Epithelial cell of proximal tubule (primary cell): ENCODE results near the gene WDR55. TPM values are rescaled to one million over a fixed set of nuclear protein-coding genes. Genes with fewer than 3 reads are reported as not detected.
"Not testable (repeated sequence)": the region's sequence is repeated elsewhere in the genome, so short reads cannot be mapped to it uniquely, and the experiment has no call there.

Source experiments
- DNase-seq: peaks from one replicate; pipeline ENCODE4 v3.0.0-alpha.2; 2011; ENCODE audit warnings: low read depth
- H3K4me3 ChIP-seq: 2 replicates; pipeline ENCODE4 v1.5.1; 2011; ENCODE audit warnings: low read depth, mild to moderate bottlenecking, low read length
- CTCF ChIP-seq: conservative IDR thresholded peaks from 2 replicates; pipeline ENCODE4 v1.5.1; 2012; ENCODE audit warnings: low read depth, mild to moderate bottlenecking, low read length
- total RNA-seq: library from RNA; depleted of rRNA; stranded (reverse); fragments of >200 nt; gene quantifications from 2 replicates; pipeline ENCODE4 v1.2.3, GENCODE V29; 2015

Gene WDR55
- total RNA-seq, 1 donor from 2014 or later, result 14.6 TPM

GRCh38 chr5:140696891-140697492 is 32.3 kb downstream of the WDR55 start:
- H3K4me3 ChIP-seq, result no peak overlapping the region
- DNase-seq, result no peak
- no peak for TF ChIP-seq CTCF

DNA sequence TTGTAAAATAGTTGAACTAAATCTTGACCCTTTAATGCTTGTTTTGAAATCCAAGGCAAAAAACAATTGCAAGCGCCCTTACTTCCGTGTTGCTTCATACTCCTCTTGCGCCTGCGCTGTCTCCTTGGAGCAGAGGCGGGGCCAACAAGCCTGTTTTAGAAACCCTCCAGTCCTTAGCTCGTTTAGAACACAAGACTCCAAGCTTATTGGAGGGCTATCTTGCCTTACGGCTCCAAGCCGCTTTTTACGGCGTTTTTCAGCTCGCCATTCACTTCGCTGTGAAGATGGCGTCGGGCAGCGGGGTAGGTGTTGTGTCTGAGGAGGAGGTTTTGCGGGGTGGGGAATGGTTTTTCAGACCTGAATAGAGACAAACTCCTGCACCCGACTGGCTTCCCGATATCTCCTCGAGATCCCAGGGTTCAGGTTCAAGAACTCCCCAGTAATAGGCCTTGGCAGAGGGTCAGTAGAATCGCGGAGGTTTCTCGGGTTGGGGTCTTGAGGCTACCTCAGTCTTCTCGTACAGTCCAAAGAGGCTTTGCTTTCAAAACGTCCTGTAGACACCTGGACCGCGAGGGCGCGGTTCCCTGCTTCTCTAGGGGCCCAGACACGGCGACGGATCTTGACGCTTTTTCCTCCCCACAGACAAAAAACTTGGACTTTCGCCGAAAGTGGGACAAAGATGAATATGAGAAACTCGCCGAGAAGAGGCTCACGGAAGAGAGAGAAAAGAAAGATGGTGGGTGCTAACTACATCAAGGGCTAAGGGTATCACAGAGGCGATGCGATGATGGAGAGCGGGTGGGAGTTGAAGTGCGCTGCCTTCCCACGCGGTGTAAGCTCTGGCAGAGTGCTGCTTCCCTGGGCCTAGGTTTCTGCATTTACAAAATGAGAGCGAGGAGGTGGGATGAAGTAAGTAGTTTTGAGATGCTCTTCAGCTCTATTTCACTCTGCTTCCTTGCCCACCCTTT is 35.8 kb downstream of the WDR55 start, which contains the start of gene ZMAT2:
ZMAT2 (plus strand) TSS at position 271 of the 968 bp plus-strand sequence; CDS start at position 285, 14 bp downstream.
- DNase-seq, result peak; percentile 94
- no peak for TF ChIP-seq CTCF
- peak within 1 kb of the TSS; percentile 92 for H3K4me3 ChIP-seq

- no peak for DNase-seq
- TF ChIP-seq CTCF, result no peak
- H3K4me3 ChIP-seq, result no peak overlapping the region
Observed at GRCh38 chr5:140707812-140708211, 43.1 kb downstream of the WDR55 start.

GRCh38 chr5:140708787-140709186 is 44.1 kb downstream of the WDR55 start:
- not testable (repeated sequence) for H3K4me3 ChIP-seq, DNase-seq

DNA sequence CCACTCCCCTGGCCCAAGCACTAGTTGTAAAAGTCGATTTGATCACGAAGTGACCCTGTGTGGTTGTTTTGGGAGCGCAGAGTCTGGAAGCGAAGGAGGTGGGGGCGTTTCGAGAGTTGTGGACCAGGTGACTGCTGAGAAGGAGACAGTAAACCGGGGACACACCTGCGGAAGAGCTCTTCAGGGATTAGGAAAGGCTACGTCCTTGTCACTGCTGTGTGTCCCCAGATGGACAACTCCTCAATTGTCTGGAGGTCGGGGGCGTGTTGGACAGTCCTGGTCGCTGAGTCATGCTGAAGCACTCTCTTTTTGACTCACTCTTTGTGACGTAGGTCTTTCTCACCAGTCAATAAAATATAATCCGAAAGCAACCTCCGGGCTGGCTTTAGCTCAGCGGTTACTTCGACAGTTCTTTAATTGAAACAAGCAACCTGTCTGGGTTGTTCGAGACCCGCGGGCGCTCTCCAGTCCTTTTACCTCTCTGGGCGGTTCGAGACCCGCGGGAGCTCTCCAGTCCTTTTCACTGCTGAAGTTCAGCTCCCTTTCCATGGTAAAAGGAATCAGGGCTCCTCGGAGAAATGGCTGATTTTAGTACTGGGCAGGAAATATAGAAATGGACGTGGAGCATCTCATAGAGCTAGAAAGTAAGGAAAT is 46.3 kb downstream of the WDR55 start:
- peak overlapping the region; percentile 76 for H3K4me3 ChIP-seq
- no peak for TF ChIP-seq CTCF
- peak; percentile 88 for DNase-seq

DNA sequence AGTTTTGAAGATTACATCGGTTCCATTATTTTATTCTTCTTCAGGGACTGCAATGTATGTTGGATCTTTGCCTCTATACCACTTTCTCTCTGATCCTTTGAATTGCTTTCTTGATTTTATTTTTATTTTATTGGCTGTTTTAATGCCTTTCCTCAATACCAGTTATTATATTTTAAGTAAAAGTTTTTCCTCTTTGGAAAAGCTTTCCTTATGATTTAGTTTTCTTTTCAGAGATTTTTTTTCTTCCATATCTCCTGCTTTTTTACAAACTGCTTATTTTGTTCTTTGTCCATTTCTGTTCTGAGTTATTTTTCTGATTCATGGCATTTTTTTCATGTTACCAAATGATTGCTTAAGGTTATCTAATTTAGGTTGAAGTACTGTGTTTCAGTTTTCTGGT is 47.1 kb downstream of the WDR55 start:
- H3K4me3 ChIP-seq, result no peak overlapping the region
- no peak for DNase-seq
- TF ChIP-seq CTCF, result no peak

GRCh38 chr5:140713562-140714094 is 48.9 kb downstream of the WDR55 start:
- TF ChIP-seq CTCF, result no peak
- no peak for DNase-seq
- no peak overlapping the region for H3K4me3 ChIP-seq

DNA sequence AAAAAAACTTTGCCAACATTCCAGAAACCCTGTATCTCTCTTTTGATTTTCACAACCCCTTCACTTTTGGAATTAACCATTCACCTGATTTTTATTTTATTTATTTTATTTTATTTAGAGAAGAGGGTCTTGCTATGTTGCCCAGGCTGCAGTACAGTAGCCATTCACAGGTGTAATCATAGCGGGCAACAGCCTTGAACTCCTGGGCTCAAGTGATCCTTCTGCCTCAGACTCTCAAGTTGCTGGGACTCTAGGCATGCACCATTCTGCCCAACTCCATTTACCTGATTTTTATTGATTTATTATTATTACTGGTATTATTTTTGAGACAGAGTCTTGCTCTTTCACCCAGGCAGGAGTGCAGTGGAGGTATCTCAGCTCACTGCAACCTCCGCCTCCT is 51.5 kb downstream of the WDR55 start:
- DNase-seq, H3K4me3 ChIP-seq: not testable (repeated sequence)
